Ishikawa (cell line): ENCODE measurements around the gene KDM2B.

Experiments
- CEBPB ChIP-seq: IDR thresholded peaks from 2 replicates; pipeline ENCODE4 v1.6.1; 2012
- CREB1 ChIP-seq: IDR thresholded peaks from 2 replicates; pipeline ENCODE4 v1.6.1; 2012; ENCODE audit warnings: low read depth
- EGR1 ChIP-seq: IDR thresholded peaks from 2 replicates; pipeline ENCODE4 v1.6.1; 2012
- EP300 ChIP-seq: IDR thresholded peaks from 2 replicates; pipeline ENCODE4 v1.6.1; 2012; ENCODE audit warnings: borderline replicate concordance
- FOXM1 ChIP-seq: IDR thresholded peaks from 2 replicates; pipeline ENCODE4 v1.6.1; 2012; ENCODE audit warnings: low read depth, borderline replicate concordance
- RAD21 ChIP-seq: IDR thresholded peaks from 2 replicates; pipeline ENCODE4 v1.6.1; 2012; ENCODE audit warnings: low read depth
- TAF1 ChIP-seq: IDR thresholded peaks from 2 replicates; pipeline ENCODE4 v1.6.1; 2012; ENCODE audit warnings: low read depth, mild to moderate bottlenecking
- TCF12 ChIP-seq: IDR thresholded peaks from 2 replicates; pipeline ENCODE4 v1.6.1; 2012; ENCODE audit warnings: low read depth
- TEAD4 ChIP-seq: IDR thresholded peaks from 2 replicates; pipeline ENCODE4 v1.6.1; 2012
- YY1 ChIP-seq: IDR thresholded peaks from 2 replicates; pipeline ENCODE4 v1.6.1; 2012; ENCODE audit warnings: low read depth
- TF ChIP-seq, protein P1 (sequence below): IDR thresholded peaks from 2 replicates; pipeline ENCODE4 v1.6.1; 2012; ENCODE audit warnings: low read depth, mild to moderate bottlenecking
- TF ChIP-seq, protein P2 (sequence below): IDR thresholded peaks from 2 replicates; pipeline ENCODE4 v1.6.1; 2012
- TF ChIP-seq, protein P3 (sequence below): IDR thresholded peaks from 2 replicates; pipeline ENCODE4 v1.6.1; 2012

DNA sequence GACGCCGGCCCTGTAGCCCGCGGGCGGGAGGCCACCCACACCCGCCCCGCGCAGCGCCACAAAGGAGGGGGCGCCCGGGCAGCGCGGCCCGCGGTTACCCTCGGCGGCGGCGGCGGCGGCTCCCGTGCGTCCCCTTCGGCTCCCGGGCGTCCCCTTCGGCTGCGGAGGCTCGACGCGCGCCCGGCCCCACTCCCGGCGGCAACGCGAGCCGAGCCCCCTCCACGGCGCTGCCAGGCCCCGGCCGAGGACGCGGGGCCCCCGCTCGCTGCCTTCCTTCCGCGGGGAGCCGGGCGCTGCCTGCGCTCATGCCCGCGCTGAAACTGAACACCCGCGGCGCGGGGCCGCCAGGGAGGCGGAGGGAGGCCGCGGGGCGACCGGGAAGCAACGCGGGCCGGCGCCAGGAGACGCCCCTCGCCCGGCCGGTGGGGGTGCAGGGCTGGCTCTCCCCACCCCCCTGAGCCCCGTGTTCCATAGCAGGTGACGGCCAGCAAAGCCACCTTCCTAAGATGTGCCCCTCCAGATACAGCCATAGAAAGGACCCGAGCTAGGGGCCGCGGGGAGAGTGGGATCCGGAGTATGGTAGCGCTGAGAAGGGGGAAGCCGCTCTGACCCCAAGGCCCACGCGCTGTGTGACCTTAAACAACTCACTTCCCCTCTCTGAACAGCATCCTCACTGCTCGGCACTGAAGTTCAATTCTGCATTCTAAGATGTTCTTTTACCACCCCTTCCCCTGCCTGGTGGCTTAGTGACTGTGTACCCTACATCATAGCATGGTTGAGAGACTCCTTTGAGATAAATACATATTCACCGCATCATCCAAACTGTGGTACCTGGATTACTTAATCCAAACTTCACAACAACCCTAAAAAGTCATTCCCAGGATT, 42.8 kb downstream of the KDM2B start:
- TF ChIP-seq CREB1 (no peak), CEBPB (no peak), EP300 (no peak), RAD21 (no peak), TAF1 (no peak), YY1 (no peak), EGR1 (no peak), TCF12 (no peak), FOXM1 (no peak), TEAD4 (no peak)
- TF ChIP-seq, protein P1, sequence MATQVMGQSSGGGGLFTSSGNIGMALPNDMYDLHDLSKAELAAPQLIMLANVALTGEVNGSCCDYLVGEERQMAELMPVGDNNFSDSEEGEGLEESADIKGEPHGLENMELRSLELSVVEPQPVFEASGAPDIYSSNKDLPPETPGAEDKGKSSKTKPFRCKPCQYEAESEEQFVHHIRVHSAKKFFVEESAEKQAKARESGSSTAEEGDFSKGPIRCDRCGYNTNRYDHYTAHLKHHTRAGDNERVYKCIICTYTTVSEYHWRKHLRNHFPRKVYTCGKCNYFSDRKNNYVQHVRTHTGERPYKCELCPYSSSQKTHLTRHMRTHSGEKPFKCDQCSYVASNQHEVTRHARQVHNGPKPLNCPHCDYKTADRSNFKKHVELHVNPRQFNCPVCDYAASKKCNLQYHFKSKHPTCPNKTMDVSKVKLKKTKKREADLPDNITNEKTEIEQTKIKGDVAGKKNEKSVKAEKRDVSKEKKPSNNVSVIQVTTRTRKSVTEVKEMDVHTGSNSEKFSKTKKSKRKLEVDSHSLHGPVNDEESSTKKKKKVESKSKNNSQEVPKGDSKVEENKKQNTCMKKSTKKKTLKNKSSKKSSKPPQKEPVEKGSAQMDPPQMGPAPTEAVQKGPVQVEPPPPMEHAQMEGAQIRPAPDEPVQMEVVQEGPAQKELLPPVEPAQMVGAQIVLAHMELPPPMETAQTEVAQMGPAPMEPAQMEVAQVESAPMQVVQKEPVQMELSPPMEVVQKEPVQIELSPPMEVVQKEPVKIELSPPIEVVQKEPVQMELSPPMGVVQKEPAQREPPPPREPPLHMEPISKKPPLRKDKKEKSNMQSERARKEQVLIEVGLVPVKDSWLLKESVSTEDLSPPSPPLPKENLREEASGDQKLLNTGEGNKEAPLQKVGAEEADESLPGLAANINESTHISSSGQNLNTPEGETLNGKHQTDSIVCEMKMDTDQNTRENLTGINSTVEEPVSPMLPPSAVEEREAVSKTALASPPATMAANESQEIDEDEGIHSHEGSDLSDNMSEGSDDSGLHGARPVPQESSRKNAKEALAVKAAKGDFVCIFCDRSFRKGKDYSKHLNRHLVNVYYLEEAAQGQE, result no peak
- TF ChIP-seq, protein P2, sequence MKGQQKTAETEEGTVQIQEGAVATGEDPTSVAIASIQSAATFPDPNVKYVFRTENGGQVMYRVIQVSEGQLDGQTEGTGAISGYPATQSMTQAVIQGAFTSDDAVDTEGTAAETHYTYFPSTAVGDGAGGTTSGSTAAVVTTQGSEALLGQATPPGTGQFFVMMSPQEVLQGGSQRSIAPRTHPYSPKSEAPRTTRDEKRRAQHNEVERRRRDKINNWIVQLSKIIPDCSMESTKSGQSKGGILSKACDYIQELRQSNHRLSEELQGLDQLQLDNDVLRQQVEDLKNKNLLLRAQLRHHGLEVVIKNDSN, result no peak
- TF ChIP-seq, protein P3, sequence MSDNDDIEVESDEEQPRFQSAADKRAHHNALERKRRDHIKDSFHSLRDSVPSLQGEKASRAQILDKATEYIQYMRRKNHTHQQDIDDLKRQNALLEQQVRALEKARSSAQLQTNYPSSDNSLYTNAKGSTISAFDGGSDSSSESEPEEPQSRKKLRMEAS, result no peak
